Muscle layer of colon (tissue), 2 donors: ENCODE data around the gene SCUBE3.

Experiments
- H3K27ac ChIP-seq: one replicate; pipeline ENCODE4 v1.7.0; 2013; ENCODE audit warnings: low read depth, mild to moderate bottlenecking, low read length, moderate library complexity
- H3K27me3 ChIP-seq, 2 donors: one replicate each; pipeline ENCODE4 v1.7.0; 2013; ENCODE audit warnings: low read length in 2 of 2, mild to moderate bottlenecking in 2 of 2; ENCODE audit not compliant: insufficient read depth in 2 of 2, control insufficient read depth in 1 of 2
- H3K36me3 ChIP-seq: one replicate; pipeline ENCODE4 v1.7.0; 2013; ENCODE audit warnings: mild to moderate bottlenecking, low read length; ENCODE audit not compliant: insufficient read depth
- H3K4me1 ChIP-seq: one replicate; pipeline ENCODE4 v1.7.0; 2013; ENCODE audit warnings: mild to moderate bottlenecking, low read length; ENCODE audit not compliant: insufficient read depth
- H3K4me3 ChIP-seq, 2 donors: one replicate each; pipeline ENCODE4 v1.7.0; 2013; ENCODE audit warnings: low read length in 2 of 2, low read depth in 1 of 2, mild to moderate bottlenecking in 1 of 2, moderate library complexity in 1 of 2
- H3K9ac ChIP-seq: one replicate; pipeline ENCODE4 v1.7.0; 2013; ENCODE audit warnings: low read length
- H3K9me3 ChIP-seq: one replicate; pipeline ENCODE4 v1.7.0; 2013; ENCODE audit warnings: mild to moderate bottlenecking, low read length
- donor health status: abdominal sarcoma.
- donor health status: Adenocarcinoma of cecum.

The SCUBE3 gene

GRCh38 chr6:35240838-35241801 is 27.4 kb downstream of the SCUBE3 start:
- H3K4me1 ChIP-seq, result peaks cover 29% of the 10 kb centered on the region
- no peak overlapping the region for H3K27ac ChIP-seq

GRCh38 chr6:35242486-35242885 is 28.7 kb downstream of the SCUBE3 start:
- Histone ChIP-seq H3K36me3 (peaks cover 21% of the 10 kb centered on the region), H3K27ac (no peak overlapping the region), H3K4me1 (peaks cover 29% of the 10 kb centered on the region), H3K27me3 (no peaks in the 10 kb centered on the region), H3K4me3 (no peak overlapping the region), H3K9ac (no peak overlapping the region), H3K9me3 (no peaks in the 10 kb centered on the region)

More at GRCh38 chr6:35240838-35241801, 27.4 kb downstream of the SCUBE3 start:
- Histone ChIP-seq H3K36me3 (peaks cover 18% of the 10 kb centered on the region), H3K9me3 (no peaks in the 10 kb centered on the region), H3K27me3 (no peaks in the 10 kb centered on the region), H3K9ac (no peak overlapping the region), H3K4me3 (no peak overlapping the region)

- Histone ChIP-seq H3K4me1 (peaks cover 25% of the 10 kb centered on the region), H3K9me3 (no peaks in the 10 kb centered on the region), H3K4me3 (no peak overlapping the region), H3K27me3 (no peaks in the 10 kb centered on the region), H3K27ac (no peak overlapping the region), H3K9ac (no peak overlapping the region), H3K36me3 (peaks cover 21% of the 10 kb centered on the region)
Measured at GRCh38 chr6:35242906-35243305, 29.1 kb downstream of the SCUBE3 start.

- H3K9ac ChIP-seq, result no peak overlapping the region
- peaks cover 22% of the 10 kb centered on the region for H3K4me1 ChIP-seq
- no peaks in the 10 kb centered on the region for H3K9me3 ChIP-seq
- peaks cover 21% of the 10 kb centered on the region for H3K36me3 ChIP-seq
- no peak overlapping the region for H3K27ac ChIP-seq
- H3K4me3 ChIP-seq, result no peak overlapping the region
- H3K27me3 ChIP-seq, result no peaks in the 10 kb centered on the region
Measured at GRCh38 chr6:35243386-35243958, 29.7 kb downstream of the SCUBE3 start.

- no peaks in the 10 kb centered on the region for H3K9me3 ChIP-seq
- H3K36me3 ChIP-seq, result peaks cover 21% of the 10 kb centered on the region
- no peak overlapping the region for H3K4me3 ChIP-seq
- H3K9ac ChIP-seq, result no peak overlapping the region
- H3K4me1 ChIP-seq, result peaks cover 22% of the 10 kb centered on the region
- H3K27ac ChIP-seq, result no peak overlapping the region
- H3K27me3 ChIP-seq, result no peaks in the 10 kb centered on the region
Measured at GRCh38 chr6:35244551-35244950, 30.8 kb downstream of the SCUBE3 start.

- H3K27ac ChIP-seq, result no peak overlapping the region
Measured at GRCh38 chr6:35247642-35248231, 34.0 kb downstream of the SCUBE3 start.

GRCh38 chr6:35248300-35248699 is 34.5 kb downstream of the SCUBE3 start:
- no peaks in the 10 kb centered on the region for H3K27me3 ChIP-seq
- H3K4me1 ChIP-seq, result peaks cover 20% of the 10 kb centered on the region
- H3K4me3 ChIP-seq, result no peak overlapping the region
- no peak overlapping the region for H3K27ac ChIP-seq
- H3K9me3 ChIP-seq, result no peaks in the 10 kb centered on the region
- H3K36me3 ChIP-seq, result peaks cover 17% of the 10 kb centered on the region
- H3K9ac ChIP-seq, result no peak overlapping the region

More at GRCh38 chr6:35247642-35248231, 34.0 kb downstream of the SCUBE3 start:
- H3K9ac ChIP-seq, result no peak overlapping the region
- H3K27me3 ChIP-seq, result no peaks in the 10 kb centered on the region
- no peak overlapping the region for H3K4me3 ChIP-seq
- no peaks in the 10 kb centered on the region for H3K9me3 ChIP-seq
- H3K4me1 ChIP-seq, result peaks cover 20% of the 10 kb centered on the region
- peaks cover 17% of the 10 kb centered on the region for H3K36me3 ChIP-seq

GRCh38 chr6:35248965-35249364 is 35.2 kb downstream of the SCUBE3 start:
- Histone ChIP-seq H3K9me3 (no peaks in the 10 kb centered on the region), H3K4me1 (peaks cover 20% of the 10 kb centered on the region), H3K9ac (no peak overlapping the region), H3K27me3 (no peaks in the 10 kb centered on the region), H3K4me3 (no peak overlapping the region), H3K36me3 (peaks cover 17% of the 10 kb centered on the region), H3K27ac (no peak overlapping the region)

- no peak overlapping the region for H3K9ac ChIP-seq
- H3K36me3 ChIP-seq, result no peaks in the 10 kb centered on the region
- H3K4me3 ChIP-seq, result no peak overlapping the region
- no peaks in the 10 kb centered on the region for H3K9me3 ChIP-seq
- no peak overlapping the region for H3K27ac ChIP-seq
- H3K4me1 ChIP-seq, result peaks cover 20% of the 10 kb centered on the region
- H3K27me3 ChIP-seq, result no peaks in the 10 kb centered on the region
Measured at GRCh38 chr6:35251949-35252348, 38.2 kb downstream of the SCUBE3 start.

GRCh38 chr6:35253249-35253648 is 39.5 kb downstream of the SCUBE3 start:
- Histone ChIP-seq H3K36me3 (no peaks in the 10 kb centered on the region), H3K9me3 (no peaks in the 10 kb centered on the region), H3K27me3 (no peaks in the 10 kb centered on the region), H3K4me1 (peaks cover 20% of the 10 kb centered on the region), H3K27ac (no peak overlapping the region), H3K4me3 (no peak overlapping the region), H3K9ac (no peak overlapping the region)

GRCh38 chr6:35258336-35258735 is 44.6 kb downstream of the SCUBE3 start:
- Histone ChIP-seq H3K9me3 (no peaks in the 10 kb centered on the region), H3K36me3 (no peaks in the 10 kb centered on the region), H3K9ac (peak overlapping the region; percentile 93), H3K27me3 (no peaks in the 10 kb centered on the region), H3K4me3 (peak overlapping the region; percentile 53 to 97), H3K4me1 (peaks cover 7% of the 10 kb centered on the region), H3K27ac (peak overlapping the region; percentile 71)
